ENCODE data around the gene SNRPD2.

DNA sequence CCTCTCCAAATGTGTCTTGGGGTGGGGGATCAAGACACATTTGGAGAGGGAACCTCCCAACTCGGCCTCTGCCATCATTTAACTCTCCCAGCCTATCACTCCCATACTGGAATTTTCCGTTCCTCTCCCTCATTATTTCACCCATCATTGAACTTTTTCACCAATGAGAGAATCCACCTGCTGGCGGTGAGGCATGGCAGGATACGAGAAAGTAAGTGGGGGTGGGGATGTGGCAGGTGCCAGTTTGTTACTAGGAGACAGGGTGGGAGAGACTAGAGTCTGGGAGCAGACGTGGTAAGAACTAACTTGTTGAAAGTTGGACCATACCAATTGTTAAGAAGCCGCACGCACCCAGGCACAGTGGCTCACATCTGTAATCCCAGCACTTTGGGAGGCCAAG is 16.8 kb downstream of the SNRPD2 start:
- TF ChIP-seq, protein P1, sequence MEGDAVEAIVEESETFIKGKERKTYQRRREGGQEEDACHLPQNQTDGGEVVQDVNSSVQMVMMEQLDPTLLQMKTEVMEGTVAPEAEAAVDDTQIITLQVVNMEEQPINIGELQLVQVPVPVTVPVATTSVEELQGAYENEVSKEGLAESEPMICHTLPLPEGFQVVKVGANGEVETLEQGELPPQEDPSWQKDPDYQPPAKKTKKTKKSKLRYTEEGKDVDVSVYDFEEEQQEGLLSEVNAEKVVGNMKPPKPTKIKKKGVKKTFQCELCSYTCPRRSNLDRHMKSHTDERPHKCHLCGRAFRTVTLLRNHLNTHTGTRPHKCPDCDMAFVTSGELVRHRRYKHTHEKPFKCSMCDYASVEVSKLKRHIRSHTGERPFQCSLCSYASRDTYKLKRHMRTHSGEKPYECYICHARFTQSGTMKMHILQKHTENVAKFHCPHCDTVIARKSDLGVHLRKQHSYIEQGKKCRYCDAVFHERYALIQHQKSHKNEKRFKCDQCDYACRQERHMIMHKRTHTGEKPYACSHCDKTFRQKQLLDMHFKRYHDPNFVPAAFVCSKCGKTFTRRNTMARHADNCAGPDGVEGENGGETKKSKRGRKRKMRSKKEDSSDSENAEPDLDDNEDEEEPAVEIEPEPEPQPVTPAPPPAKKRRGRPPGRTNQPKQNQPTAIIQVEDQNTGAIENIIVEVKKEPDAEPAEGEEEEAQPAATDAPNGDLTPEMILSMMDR (conservative IDR thresholded peaks at IDR 0.05), result no peak
- TF ChIP-seq ZFX (IDR thresholded peaks at IDR 0.05), result no peak
